Suppressor macrophage (primary cell): ENCODE measurements around the gene PNMA5.
"Not testable (repeated sequence)": the region's sequence is repeated elsewhere in the genome, so short reads cannot be mapped to it uniquely, and the experiment has no call there.

Experiments used
- DNase-seq, 4 experiments: peaks; one replicate each; pipeline ENCODE4 v3.0.0-alpha.2; 2020 to 2022
- total RNA-seq, 17 experiments: gene quantifications; one replicate each; lab custom pipeline; 2026; ENCODE audit warnings: mixed read lengths in 6 of 17, inconsistent platforms in 3 of 17; lab: John Stamatoyannopoulos, UW

PNMA5 gene
- total RNA-seq: 0 to 0.88 (median 0) reads per million in 17 experiments

DNA sequence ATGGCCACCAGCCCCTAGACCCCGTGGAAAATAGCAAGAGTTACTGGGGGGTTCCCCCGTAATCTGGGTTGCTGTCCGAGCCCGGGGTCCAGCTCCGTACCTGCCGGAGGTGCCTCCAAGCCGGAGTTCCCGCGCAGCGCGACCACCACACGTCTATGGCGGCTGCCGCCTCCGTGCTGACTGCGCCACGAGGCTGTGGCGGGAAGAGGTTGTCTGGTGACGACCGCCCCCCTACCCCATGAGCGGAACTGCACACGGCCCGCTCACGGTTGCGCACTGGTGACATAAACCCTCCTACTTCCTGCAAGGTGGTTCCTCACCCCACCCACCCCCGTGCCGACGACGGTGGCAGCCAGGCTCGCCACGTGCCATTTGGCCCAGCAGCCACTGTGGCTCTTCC, at the start of gene PNMA5:
PNMA5 (minus strand) TSS at position 184 of the 400 bp plus-strand sequence. CDS start 2,518 bp downstream, outside the sequence.
- no peak for DNase-seq

DNA sequence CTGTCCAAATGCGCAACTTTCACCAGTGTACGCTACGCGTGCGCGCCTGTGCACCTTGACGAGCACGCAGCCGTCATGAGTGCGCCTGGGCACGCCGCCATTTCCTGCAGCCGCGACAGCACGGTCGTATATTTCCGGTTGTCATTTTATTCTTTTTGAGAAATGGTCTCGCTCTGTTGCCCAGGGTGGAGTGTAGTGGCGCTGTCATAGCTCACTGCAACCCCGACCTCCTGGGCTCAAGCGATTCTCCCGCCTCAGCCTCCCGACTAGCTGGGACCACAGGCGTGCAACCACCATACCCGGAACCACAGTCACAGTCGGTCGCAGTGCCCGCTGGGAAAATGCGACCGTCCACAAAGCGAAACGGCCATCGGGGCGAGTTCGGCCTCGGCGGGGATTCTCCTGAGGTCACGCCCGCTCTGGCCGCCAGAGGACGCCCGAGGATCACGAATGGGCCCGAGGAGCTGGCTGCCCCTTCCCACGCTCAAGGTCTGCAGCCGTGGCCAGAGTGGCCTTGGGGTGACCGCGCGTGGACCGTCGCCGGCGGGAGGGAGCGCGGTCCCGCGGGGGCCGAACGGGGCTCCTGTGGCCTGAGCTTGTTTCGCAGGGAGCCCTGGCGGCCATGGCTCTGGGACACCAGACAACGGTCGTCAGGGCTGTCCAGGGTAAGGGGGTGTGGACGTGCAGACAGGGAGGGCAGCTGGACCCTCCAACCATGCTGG, 38.6 kb upstream of the PNMA5 start:
- DNase-seq: peak; percentile 77 to 88 (median 87)

DNA sequence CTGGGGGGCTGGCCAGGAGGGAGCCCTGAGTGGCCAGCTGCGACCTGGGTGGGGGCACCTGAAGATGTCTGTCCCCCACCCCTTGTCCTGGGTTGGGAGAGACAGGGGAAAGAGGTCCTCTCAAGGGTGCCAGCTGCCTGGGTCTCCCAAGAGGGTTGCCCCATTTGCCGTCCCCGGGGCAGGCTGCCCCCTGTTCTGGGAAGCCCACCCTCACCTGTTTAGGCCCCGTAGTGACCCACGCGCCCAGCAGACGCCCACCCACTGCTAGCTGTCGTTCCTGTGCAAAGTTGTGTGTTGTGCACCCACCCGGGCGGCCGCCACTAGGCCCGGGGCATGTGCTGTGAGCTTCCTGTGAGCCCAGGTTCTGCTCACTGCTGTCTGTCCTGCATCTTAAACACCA, 36.9 kb upstream of the PNMA5 start:
- DNase-seq: no peak

DNA sequence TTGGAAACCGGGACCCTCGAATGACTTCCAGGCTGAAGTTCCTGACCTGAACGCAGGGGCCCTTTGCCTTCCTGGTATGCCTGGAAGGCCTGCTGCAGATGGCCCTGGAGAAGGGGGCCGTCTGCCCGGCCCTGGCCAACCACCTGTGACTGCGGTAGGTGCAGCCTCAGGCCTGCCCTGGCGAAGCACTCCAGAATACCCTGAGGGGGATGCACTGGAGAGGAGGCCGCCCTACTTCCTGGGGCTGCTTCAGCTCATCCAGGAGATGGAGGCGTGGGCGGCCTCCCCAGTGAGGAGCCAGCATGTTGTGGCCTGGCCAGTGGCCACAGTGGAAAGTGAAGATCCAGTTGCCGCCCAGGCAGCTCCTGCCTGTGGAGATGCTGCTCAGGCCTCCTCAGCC, 36.0 kb upstream of the PNMA5 start:
- DNase-seq: no peak

DNA sequence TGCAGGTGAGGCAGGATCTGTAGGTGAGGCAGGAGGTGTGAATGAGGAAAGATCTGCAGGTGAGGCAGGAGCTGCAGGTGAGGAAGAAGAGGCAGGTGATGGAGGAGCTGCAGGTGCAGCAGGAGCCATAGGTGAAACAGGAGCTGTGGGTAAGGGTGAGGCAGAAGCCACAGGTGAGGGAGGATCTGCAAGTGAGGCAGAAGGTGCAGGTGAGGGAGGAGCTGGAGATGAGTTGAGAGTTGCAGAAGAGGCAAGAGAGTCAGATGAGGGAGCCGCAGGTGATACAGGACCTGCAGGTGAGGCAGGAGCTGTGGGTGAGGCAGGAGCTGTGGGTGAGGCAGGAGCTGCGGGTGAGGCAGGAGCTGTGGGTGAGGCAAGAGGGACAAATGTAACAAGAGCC, 35.2 kb upstream of the PNMA5 start:
- no peak for DNase-seq

DNA sequence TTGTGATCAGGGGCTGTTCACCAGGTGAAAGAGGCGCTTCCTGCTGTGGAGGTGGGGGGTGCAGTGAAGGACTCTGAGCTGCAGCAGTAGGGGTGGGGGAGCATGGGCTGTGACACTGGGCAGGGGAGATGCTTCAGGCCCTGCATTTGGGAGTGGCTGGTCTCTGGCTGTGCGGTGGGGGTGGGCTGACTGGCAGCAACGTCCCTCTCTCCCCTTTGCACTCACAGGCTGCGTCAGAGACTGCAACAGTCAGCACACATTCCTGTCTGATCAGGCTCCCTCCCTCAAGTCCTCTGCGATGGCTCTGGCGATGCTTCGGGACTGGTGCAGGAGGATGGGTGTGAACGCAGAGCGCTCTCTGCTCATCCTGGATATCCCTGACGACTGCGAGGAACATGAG, 34.6 kb upstream of the PNMA5 start:
- DNase-seq: not testable (repeated sequence)

DNA sequence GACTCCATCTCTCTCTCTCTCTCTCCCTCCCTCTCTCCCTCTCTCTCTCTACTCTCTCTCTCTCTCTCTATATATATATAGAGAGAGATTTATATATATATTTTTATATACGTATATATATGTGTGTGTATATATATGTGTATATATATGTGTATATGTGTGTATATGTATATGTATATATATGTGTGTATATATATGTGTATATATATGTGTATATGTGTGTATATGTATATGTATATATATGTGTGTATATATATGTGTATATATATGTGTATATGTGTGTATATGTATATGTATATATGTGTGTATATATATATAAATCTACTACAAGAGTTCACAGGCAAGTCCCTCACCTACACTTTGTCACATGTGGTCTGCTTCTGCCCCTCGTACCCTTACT, 32.6 kb upstream of the PNMA5 start:
- DNase-seq: not testable (repeated sequence)

DNA sequence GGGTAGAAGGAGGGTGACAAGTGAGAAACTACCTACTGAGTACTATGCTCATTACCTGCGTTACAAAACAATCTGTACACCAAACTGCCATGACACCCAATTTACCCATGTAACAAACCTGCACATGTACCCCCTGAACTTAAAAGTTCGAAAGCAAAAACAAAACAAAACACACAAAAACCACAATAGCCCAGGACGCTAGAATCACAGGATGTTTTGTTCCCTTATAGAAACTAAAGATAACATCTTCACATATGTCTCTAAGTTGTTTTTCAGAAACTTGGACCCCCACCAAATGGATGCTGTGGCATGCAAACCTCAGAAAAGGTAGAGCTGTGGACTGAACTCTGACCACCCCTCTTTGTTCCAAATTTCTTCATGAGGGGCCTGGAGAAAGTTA, 25.2 kb upstream of the PNMA5 start:
- no peak for DNase-seq

DNA sequence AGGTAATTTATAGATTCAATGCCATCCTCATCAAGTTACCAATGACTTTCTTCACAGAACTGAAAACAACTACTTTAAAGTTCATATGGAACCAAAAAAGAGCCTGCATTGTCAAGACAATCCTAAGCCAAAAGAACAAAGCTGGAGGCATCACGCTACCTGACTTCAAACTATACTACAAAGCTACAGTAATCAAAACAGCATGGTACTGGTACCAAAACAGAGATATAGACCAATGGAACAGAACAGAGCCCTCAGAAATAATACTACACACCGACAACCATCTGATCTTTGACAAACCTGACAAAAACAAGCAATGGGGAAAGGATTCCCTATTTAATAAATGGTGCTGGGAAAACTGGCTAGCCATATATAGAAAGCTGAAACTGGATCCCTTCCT, 23.3 kb upstream of the PNMA5 start:
- not testable (repeated sequence) for DNase-seq

DNA sequence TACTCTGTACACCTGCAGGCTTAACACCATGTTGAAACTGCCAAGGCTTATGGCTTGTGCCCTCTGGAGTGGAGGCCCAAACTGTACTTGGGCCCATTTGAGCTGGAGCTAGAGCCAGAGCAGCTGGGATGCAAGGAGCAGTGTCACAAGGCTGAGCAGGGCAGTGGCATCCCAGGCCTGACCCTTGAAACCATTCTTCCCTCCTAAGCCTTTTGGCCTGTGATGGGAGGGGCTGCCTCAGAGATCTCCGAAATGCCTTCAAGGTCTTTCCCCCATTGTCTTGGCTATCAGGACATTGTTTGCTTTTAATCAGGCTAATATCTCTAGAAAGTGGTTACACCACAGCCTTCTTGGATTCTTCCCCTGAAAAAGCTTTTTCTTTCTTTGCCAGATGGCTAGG, 10.9 kb upstream of the PNMA5 start:
- no peak for DNase-seq

DNA sequence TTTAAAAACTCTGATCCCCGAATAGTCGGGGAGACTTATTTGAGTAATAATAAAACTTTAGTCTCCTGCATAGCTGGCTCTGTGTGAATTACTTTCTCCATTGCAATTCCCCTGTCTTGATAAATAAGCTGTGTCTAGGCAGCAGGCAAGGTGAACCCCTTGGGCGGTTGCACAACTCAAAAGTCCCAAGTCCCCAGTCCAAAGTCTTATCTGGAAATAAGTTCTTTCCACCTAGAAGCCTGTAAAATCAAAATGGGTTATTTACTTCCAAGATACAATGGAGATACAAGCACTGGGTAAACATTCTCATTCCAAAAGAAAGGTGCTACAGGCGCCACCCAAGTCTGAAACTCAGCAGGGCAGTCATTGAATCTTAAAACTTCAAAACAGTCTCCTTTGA, 10.1 kb upstream of the PNMA5 start:
- DNase-seq: no peak

DNA sequence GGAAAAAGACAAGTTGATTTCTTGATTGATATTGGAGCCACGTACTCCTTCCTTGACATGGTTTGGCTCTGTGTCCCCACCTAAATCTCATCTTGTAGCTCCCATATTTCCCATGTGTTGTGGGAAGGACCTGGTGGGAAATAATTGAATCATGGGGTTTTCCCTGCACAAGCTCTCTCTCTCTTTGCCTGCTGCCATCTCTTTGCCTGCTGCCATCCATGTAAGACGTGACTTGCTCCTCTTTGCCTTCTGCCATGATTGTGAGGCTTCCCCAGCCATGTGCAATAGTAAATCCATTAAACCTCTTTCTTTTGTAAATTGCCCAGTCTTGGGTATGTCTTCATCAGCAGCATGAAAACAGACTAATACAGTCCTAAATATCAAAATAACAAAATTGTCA, 8.3 kb upstream of the PNMA5 start:
- not testable (repeated sequence) for DNase-seq

DNA sequence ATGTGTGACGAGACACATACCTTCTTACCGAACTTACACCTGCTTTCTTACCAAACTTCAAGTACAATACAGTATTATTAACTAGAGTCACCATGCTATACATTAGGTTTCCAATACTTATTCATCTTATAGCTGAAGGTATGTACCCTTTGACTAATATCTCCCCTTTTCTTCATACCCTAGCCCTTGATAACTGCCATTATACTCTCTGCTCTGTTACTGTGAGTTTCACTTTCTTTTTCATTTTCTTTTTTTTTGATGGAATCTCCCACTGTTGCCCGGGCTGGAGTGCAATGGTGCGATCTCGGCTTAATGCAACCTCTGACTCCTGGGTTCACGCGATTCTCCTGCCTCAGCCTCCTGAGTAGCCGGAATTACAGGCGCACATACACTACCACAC, 3.4 kb upstream of the PNMA5 start:
- no peak for DNase-seq

DNA sequence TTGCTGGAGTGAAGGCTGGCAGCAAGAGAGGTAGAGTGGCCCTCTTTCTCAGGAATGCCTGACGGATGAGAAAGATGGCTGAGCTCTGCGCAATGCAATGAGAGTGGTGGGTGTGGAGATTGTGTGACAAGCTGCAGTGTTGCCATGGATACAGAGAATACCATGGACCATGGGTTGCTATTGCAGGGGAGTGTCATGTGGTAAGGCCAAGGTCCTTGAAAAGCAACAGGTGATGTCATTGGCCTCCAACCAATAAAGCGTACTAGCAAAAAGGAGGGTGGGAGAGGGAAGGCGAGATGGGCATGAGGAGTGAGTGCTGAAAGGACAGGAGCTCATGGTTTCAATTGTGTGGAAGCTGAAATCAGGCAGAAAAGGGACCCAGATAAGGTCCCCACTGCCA, 1.8 kb downstream of the PNMA5 start:
- DNase-seq: no peak

DNA sequence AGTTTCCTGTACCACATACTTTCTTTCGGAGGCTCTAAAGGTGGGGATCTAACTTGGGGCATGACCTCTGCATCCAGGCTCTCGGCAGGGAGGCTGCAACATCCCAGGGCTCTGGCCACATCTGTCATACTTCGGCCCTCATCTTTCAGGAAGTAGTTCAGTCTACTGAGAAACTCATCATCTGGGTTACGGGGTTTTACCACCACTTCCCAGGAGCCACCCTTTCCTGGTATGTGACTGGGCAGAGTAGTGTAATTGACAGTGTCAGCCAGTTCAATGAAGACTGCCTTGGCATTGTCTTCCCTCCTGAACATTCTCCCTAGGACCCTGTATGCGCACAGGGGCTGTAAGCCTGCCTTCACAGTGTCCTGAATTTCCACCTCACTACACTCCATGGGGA, 2.8 kb downstream of the PNMA5 start:
- peak in 3 of 4 experiments; percentile 7 to 14 (median 7) for DNase-seq

DNA sequence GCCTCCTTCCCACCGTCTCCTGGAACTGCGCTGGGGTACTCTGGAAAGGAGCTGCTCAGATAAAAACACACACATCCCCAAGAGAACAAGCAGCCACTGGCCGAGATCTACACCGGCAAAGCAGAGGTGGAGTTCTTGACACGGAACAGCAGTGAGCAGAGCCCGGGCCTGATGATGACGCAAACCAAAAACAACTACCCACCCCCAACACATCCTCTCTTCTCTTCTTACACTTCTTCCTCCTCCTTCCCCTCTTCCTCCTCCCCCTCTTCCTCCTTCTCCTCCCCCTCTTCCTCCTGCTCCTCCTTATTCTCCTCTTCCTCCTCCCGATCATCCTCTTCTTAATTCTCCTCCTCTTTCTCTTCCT, 4.6 kb downstream of the PNMA5 start:
- DNase-seq: peak in 3 of 4 experiments; percentile 6 to 34 (median 34)

DNA sequence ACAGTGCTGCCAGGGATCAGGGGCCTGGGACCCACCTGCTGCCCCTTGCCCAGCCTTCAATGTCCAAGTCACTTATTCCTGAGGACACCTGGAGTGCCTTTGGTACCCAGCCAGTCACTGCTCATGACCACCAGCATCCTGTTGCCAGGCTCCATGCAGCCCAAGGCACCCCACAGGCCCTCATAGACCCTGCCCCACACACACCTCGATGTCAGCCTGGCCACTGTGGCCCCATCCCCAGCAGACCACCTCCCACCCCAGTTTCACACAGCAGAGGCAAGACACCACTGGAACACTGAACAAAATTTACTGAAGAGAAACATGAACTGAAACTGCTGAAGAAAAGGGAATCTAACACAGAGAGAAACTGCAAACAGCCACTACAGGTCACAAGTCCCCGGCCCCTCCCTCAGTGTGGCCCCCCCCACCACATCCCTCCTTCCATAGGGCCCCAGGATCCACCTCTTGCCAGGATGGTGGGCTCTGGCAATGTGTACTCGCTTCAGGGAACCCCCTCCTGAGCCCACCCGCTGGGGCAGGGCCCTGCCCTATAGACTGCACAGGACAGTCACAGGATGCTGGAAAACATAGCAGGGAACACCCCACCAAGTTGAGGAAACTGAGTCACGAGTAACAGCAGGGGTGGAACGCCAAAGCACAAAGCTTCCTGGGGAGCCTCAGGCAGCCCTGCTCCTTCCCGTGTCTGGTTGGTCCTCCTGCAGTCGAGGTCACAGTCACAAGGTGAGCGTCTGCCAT, 5.2 kb downstream of the PNMA5 start:
- DNase-seq: peak in 3 of 4 experiments; percentile 7 to 41 (median 9)

DNA sequence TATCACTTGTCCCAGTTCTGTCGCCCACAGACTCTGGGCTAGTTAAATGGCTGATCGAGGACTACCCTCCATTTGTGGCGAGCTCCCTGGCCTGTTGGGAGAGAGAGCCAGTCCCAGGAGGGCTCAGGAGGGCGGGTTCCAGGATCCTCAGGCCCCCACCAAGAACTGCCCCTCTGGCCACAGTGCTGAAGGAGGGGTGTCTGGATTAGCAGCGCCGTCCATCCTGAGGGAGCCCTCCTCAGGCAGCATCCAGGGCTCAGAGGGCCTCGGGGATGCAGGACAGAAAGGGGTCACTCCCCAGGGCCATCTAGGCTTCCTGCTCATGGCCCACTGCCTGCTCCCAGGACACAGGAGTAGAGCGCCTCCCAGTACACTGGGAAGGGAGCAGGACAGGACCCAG, 6.1 kb downstream of the PNMA5 start:
- no peak for DNase-seq

DNA sequence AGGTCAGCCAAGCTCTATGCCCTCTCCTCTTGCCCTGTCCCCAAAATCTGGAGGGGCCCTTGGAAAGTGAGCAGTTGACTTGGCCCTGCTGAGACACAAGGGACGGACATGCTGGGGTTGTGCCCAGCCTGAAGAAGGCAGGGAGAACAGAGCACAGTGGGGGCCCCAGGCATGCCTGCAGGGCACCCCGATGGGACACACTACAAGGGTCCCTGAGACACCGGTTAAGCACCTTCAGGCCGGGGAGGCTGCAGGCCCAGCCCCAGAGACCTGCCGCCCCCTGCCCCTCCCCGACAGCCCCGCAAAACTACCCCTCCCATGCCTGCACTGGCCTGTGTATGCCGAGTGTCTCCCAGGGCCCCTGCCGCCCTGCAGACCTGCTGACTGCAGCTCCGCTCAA, 6.8 kb downstream of the PNMA5 start:
- not testable (repeated sequence) for DNase-seq

DNA sequence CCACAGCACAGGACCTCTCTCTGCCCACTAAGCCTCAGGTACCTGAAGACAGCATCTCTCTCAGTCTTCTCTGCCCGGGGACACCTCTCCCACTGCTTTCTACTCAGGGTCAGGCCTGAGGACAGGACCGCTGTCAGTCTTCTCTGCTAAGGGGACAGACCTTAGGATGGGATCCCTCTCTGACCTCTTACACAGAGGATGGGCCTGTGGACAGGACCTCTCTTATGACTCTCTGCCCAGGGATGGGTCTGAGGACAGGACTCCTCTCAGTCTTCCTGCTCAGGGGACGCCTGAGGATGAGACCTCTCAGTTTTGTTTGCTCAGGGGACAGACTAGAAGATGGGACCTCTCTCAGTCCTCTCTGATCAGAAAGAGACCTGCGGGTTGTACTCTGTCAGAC, 8.5 kb downstream of the PNMA5 start:
- DNase-seq: not testable (repeated sequence)

DNA sequence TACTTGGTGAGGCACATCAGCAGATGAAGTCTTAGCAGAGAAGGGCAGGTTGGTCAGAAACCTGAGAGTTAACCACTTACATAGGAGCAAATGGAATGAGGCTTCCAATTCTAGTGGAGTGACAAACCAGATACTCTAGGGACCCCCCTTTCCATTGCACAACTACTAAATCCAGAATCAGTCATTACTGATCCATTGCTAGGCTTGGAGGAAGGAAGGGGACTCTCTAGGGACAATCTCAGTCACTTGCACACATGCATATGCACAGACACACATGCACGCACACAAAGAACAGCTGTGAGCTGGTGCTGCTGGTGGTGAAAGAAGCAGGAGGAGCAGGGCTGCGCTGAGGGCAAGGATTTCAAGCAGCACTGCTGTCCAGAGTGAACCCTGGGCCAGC, 25.7 kb downstream of the PNMA5 start:
- DNase-seq: no peak

DNA sequence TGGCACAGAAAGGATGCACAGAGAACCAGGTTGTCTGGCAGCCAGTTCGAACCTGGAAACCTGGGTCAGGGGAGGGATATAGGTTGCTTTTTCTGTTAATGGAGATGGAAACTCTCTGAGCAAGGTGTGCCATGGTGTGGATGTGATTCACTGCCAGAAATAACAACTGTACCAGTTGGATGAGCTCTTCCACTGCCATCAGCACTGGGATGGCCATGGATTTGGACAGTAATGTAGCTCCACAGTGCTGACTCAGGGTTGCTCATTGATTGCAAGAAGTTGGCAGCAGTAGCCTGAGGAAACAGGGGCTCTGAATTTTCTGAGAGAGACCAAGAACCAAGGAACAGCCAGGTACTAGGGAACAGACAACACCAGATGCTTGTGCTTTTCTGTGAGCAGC, 33.8 kb downstream of the PNMA5 start:
- DNase-seq: no peak

DNA sequence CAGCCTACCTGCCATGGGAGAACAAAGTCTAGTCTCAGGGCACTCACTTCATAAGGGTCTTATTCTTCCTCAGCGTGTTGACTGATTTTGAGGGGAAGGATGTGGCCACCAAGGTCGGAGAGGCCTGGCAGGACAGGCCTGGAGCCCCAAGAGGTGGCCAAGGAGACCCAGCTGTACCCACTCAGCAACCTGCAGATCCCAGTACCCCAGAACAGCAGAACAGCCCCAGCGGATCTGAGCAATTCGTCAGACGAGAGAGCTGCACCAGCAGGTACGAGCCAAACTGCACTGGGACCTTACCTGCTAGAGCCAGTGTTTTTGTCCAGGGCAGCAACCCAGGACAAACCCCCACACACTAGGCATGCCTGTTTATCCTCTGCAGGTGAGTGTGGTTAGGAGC, 34.3 kb downstream of the PNMA5 start:
- DNase-seq: no peak
